HG03469 (cell line): ENCODE data around the gene TMEM69.
"Not testable (repeated sequence)": the region's sequence is repeated elsewhere in the genome, so short reads cannot be mapped to it uniquely, and the experiment has no call there.

Experiments used
- ATAC-seq: cut with Tn5 transposase; IDR thresholded peaks from one replicate; pipeline ENCODE4 v1.9.1; 2021; ENCODE audit warnings: mild to moderate bottlenecking, moderate library complexity, moderate number of reproducible peaks; ENCODE audit not compliant: unreplicated experiment

Gene TMEM69

GRCh38 chr1:45687754-45688740 lies at the start of gene TMEM69:
Gene TMEM69 (plus strand): TSS chr1:45688181. CDS start chr1:45691069, 2,888 bp downstream.
- ATAC-seq, result no peak

GRCh38 chr1:45640293-45640692 lies 47.7 kb upstream of the TMEM69 start:
- no peak for ATAC-seq

GRCh38 chr1:45643321-45643720 lies 44.7 kb upstream of the TMEM69 start:
- ATAC-seq, result no peak

- no peak for ATAC-seq
Observed at GRCh38 chr1:45643978-45644377, 44.0 kb upstream of the TMEM69 start.

- ATAC-seq, result no peak
Observed at GRCh38 chr1:45644661-45645060, 43.3 kb upstream of the TMEM69 start.

- no peak for ATAC-seq
Observed at GRCh38 chr1:45647248-45648021, 40.5 kb upstream of the TMEM69 start.

- no peak for ATAC-seq
Observed at GRCh38 chr1:45654540-45655280, 33.3 kb upstream of the TMEM69 start.

GRCh38 chr1:45656573-45657226 lies 31.3 kb upstream of the TMEM69 start:
- ATAC-seq, result no peak

- ATAC-seq, result no peak
Observed at GRCh38 chr1:45658171-45658570, 29.8 kb upstream of the TMEM69 start.

GRCh38 chr1:45659222-45659621 lies 28.8 kb upstream of the TMEM69 start:
- no peak for ATAC-seq

GRCh38 chr1:45660336-45660735 lies 27.6 kb upstream of the TMEM69 start:
- ATAC-seq, result no peak

GRCh38 chr1:45666836-45667235 lies 21.1 kb upstream of the TMEM69 start:
- no peak for ATAC-seq

GRCh38 chr1:45667321-45668111 lies 20.5 kb upstream of the TMEM69 start:
- ATAC-seq, result no peak

GRCh38 chr1:45668526-45668925 lies 19.5 kb upstream of the TMEM69 start:
- ATAC-seq, result no peak

GRCh38 chr1:45669379-45669778 lies 18.6 kb upstream of the TMEM69 start:
- ATAC-seq, result no peak

GRCh38 chr1:45669859-45670655 lies 17.9 kb upstream of the TMEM69 start:
- ATAC-seq, result no peak

GRCh38 chr1:45673956-45674355 lies 14.0 kb upstream of the TMEM69 start:
- ATAC-seq, result no peak

- no peak for ATAC-seq
Observed at GRCh38 chr1:45674478-45674877, 13.5 kb upstream of the TMEM69 start.

- not testable (repeated sequence) for ATAC-seq
Observed at GRCh38 chr1:45676553-45676952, 11.4 kb upstream of the TMEM69 start.
